Measurements from ENCODE around the gene DPY19L1. TPM values are rescaled to one million over a fixed set of nuclear protein-coding genes. Genes with fewer than 3 reads are reported as not detected.
"Not testable (repeated sequence)": the region's sequence is repeated elsewhere in the genome, so short reads cannot be mapped to it uniquely, and the experiment has no call there.

Gene DPY19L1
- total and polyA plus RNA-seq, 2 donors (not counting 3 experiments of a cell fraction or from before 2014, with no cell fraction given): 30.9 to 53.1 TPM

DNA sequence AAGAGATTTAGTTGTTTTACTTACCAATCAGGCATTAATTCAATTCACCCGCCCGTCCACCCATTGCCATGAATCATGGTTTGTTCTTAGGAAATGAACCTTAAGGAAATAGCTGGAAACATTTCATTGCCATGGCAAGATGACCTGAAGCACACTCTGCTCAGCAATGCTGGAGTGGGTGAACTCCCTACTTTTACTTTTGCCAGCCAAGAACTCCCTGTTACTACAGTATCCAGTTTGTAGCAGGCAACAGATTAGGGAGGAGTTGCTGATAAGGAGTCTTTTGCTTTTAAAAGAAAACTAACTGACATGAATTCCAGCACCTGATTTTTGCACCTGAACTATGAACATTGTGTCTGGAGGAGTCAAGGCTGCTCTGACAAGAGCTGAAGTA is 10.6 kb upstream of the DPY19L1 start:
- dilution Hi-C loops (cut with MboI; ENCODE audit: extremely low pct_ligation_motif_present, low sequenced_read_pairs): not testable (repeated sequence)

DNA sequence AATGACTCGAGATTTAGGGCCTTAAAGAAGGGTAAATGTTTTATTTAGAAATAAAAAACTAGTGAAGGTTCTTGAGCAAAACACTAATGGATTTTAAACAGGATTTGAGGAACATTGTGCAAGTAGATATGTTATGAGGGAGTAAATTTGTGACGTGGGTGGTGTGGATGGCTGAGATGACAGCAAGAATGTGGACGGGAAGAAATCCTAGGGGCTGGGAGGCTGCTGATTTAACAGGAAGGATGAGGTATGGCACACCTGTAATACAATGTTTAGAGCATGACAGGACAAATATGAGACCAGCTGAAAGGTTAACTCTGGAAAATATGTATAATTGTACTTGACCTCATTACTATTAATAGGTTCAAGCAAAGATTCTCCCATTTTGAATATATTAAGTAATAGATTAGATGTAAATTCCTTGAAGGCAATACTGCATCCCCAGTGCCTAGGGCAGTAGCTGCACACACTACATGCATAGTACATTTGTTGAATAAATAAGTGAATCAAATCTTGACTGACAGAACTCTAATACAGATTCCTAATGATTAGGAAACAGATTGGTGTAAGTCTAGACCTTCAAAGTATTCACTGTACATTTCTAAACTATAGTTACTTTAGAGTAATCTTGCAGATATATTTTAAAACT is 10.1 kb upstream of the DPY19L1 start:
- POLR2A ChIA-PET; H4K20me1 ChIP-seq (replicated peaks; ENCODE audit: control insufficient read depth, extremely low read depth, insufficient read depth, low read length); dilution Hi-C loops (cut with MboI; ENCODE audit: extremely low pct_ligation_motif_present, low sequenced_read_pairs); H3K79me2 ChIP-seq (ENCODE audit: control insufficient read depth, insufficient read depth, low read length); H3K4me3 ChIP-seq (replicated peaks in 1 of 3; ENCODE audit: insufficient read depth in 1 of 3, low read depth in 1 of 3, low read length in 3 of 3); H3K4me1 ChIP-seq (ENCODE audit: control insufficient read depth, extremely low read depth, insufficient read depth, low read length); H3K4me2 ChIP-seq (ENCODE audit: insufficient read depth, low read length); H3K36me3 ChIP-seq (ENCODE audit: control insufficient read depth in 2 of 2, extremely low read depth in 1 of 2, insufficient read depth in 2 of 2, low read length in 2 of 2); H3K27ac ChIP-seq (ENCODE audit: insufficient read depth, low read depth, low read length); DNase-seq (ENCODE audit: low read depth, low spot score); H2AFZ ChIP-seq (ENCODE audit: low read depth, low read length); H3K9me3 ChIP-seq (replicated peaks; ENCODE audit: control insufficient read depth, insufficient read depth, low read length); H3K27me3 ChIP-seq (ENCODE audit: control insufficient read depth in 2 of 2, insufficient read depth in 2 of 2, low read length in 2 of 2); CTCF ChIA-PET; intact Hi-C loops (cut with micrococcal nuclease); H3K9me1 ChIP-seq (replicated peaks; ENCODE audit: control insufficient read depth, extremely low read depth, insufficient read depth, low read length); BruUV-seq (replicated peaks); H3K9ac ChIP-seq (replicated peaks; ENCODE audit: extremely low read depth, insufficient read depth, low read length): not testable (repeated sequence)
- FAIRE-seq: peak; percentile 21

More for the DNA sequence above, 10.6 kb upstream of the DPY19L1 start:
- H3K9me3 ChIP-seq (replicated peaks; ENCODE audit: control insufficient read depth, insufficient read depth, low read length); H2AFZ ChIP-seq (ENCODE audit: low read depth, low read length); POLR2A ChIA-PET; H3K9me1 ChIP-seq (replicated peaks; ENCODE audit: control insufficient read depth, extremely low read depth, insufficient read depth, low read length); H3K4me2 ChIP-seq (ENCODE audit: insufficient read depth, low read length); H3K4me3 ChIP-seq (replicated peaks in 1 of 3; ENCODE audit: insufficient read depth in 1 of 3, low read depth in 1 of 3, low read length in 3 of 3); H3K36me3 ChIP-seq (ENCODE audit: control insufficient read depth in 2 of 2, extremely low read depth in 1 of 2, insufficient read depth in 2 of 2, low read length in 2 of 2); H4K20me1 ChIP-seq (replicated peaks; ENCODE audit: control insufficient read depth, extremely low read depth, insufficient read depth, low read length); H3K79me2 ChIP-seq (ENCODE audit: control insufficient read depth, insufficient read depth, low read length); H3K9ac ChIP-seq (replicated peaks; ENCODE audit: extremely low read depth, insufficient read depth, low read length); H3K4me1 ChIP-seq (ENCODE audit: control insufficient read depth, extremely low read depth, insufficient read depth, low read length); CTCF ChIA-PET; H3K27me3 ChIP-seq (ENCODE audit: control insufficient read depth in 2 of 2, insufficient read depth in 2 of 2, low read length in 2 of 2); intact Hi-C loops (cut with micrococcal nuclease); H3K27ac ChIP-seq (ENCODE audit: insufficient read depth, low read depth, low read length); BruUV-seq (replicated peaks): not testable (repeated sequence)
- DNase-seq (ENCODE audit: low read depth, low spot score) (peak; percentile 33), FAIRE-seq (peak; percentile 67)

GRCh38 chr7:35043301-35043700 is 6.0 kb upstream of the DPY19L1 start:
- H3K9me1 ChIP-seq (replicated peaks; ENCODE audit: control insufficient read depth, extremely low read depth, insufficient read depth, low read length); H3K27me3 ChIP-seq (ENCODE audit: control insufficient read depth in 2 of 2, insufficient read depth in 2 of 2, low read length in 2 of 2); H3K36me3 ChIP-seq (ENCODE audit: control insufficient read depth in 2 of 2, extremely low read depth in 1 of 2, insufficient read depth in 2 of 2, low read length in 2 of 2); H3K79me2 ChIP-seq (ENCODE audit: control insufficient read depth, insufficient read depth, low read length); H4K20me1 ChIP-seq (replicated peaks; ENCODE audit: control insufficient read depth, extremely low read depth, insufficient read depth, low read length); H3K27ac ChIP-seq (ENCODE audit: insufficient read depth, low read depth, low read length); dilution Hi-C loops (cut with MboI; ENCODE audit: extremely low pct_ligation_motif_present, low sequenced_read_pairs); CTCF ChIA-PET; H3K9ac ChIP-seq (replicated peaks; ENCODE audit: extremely low read depth, insufficient read depth, low read length); H3K4me1 ChIP-seq (ENCODE audit: control insufficient read depth, extremely low read depth, insufficient read depth, low read length); FAIRE-seq; H3K9me3 ChIP-seq (replicated peaks; ENCODE audit: control insufficient read depth, insufficient read depth, low read length); intact Hi-C loops (cut with micrococcal nuclease); H2AFZ ChIP-seq (ENCODE audit: low read depth, low read length); BruUV-seq (replicated peaks); H3K4me2 ChIP-seq (ENCODE audit: insufficient read depth, low read length); H3K4me3 ChIP-seq (replicated peaks in 1 of 3; ENCODE audit: insufficient read depth in 1 of 3, low read depth in 1 of 3, low read length in 3 of 3); DNase-seq (ENCODE audit: low read depth, low spot score): not testable (repeated sequence)
- POLR2A ChIA-PET: interaction anchor here (0.6 kb wide), 1 partner anchor 220 kb away, joined by 3 read pairs; no protein-coding TSS in a partner anchor
